Thoracic aorta (tissue), 2 donors: ENCODE data around the gene KRT13. TPM values are rescaled to one million over a fixed set of nuclear protein-coding genes. Genes with fewer than 3 reads are reported as not detected.

Experiments used
- ATAC-seq: fragments of 150-250 bp; one replicate; pipeline ENCODE4 v1.8.0; 2017; ENCODE audit warnings: low read depth; ENCODE audit not compliant: insufficient number of reproducible peaks, low FRiP score
- DNase-seq: peaks from one replicate; pipeline ENCODE4 v3.0.0-alpha.2; 2020; ENCODE audit warnings: low spot score
- H3K27ac ChIP-seq, 2 donors: fragments of 200-600 bp; sonication (generic); 1 replicate in 1 of 2; 2 replicates in 1 of 2; pipeline ENCODE4 v1.5.1; 2016; ENCODE audit warnings: mild to moderate bottlenecking in 2 of 2, moderate library complexity in 2 of 2
- H3K27me3 ChIP-seq: fragments of 200-600 bp; sonication (generic); replicated peaks from 2 replicates; pipeline ENCODE4 v1.6.0; 2016; ENCODE audit warnings: mild to moderate bottlenecking; ENCODE audit not compliant: insufficient read depth
- H3K36me3 ChIP-seq: fragments of 200-600 bp; sonication (generic); one replicate; pipeline ENCODE4 v1.5.1; 2016
- H3K4me1 ChIP-seq, 2 donors: fragments of 200-600 bp; sonication (generic); 1 replicate in 1 of 2; 2 replicates in 1 of 2; pipeline versions ENCODE4 v1.5.1 to v1.6.0; 2016; ENCODE audit warnings: low read depth in 2 of 2, mild to moderate bottlenecking in 1 of 2; ENCODE audit not compliant: control insufficient read depth in 1 of 2
- H3K4me3 ChIP-seq: fragments of 200-600 bp; sonication (generic); 2 replicates; pipeline ENCODE4 v1.5.1; 2016; ENCODE audit warnings: mild to moderate bottlenecking
- H3K9me3 ChIP-seq: fragments of 200-600 bp; sonication (generic); 2 replicates; pipeline ENCODE4 v1.5.1; 2016
- CTCF ChIP-seq: fragments of 200-600 bp; sonication (generic); IDR thresholded peaks from one replicate; pipeline ENCODE4 v1.5.1; 2019; ENCODE audit warnings: antibody characterized with exemption
- total RNA-seq, 2 donors: library from RNA; depleted of rRNA; stranded (reverse); fragments of >200 nt; gene quantifications; one replicate each; pipeline versions ENCODE4 v1.1.0 to v1.2.3, GENCODE V29; 2016

The KRT13 gene
- total RNA-seq, 2 donors from 2014 or later: 1.4 TPM; not detected in 1

GRCh38 chr17:41540921-41541625, 35.7 kb upstream of the KRT13 start:
- Histone ChIP-seq H3K4me1 (peaks cover 0 to 6% of the 10 kb centered on the region in 2 donors), H3K9me3 (no peaks in the 10 kb centered on the region), H3K27ac (no peak overlapping the region), H3K4me3 (no peak overlapping the region), H3K27me3 (no peaks in the 10 kb centered on the region), H3K36me3 (no peaks in the 10 kb centered on the region)
- DNase-seq: no peak
- no peak for TF ChIP-seq CTCF
- no peak for ATAC-seq

- no peak for TF ChIP-seq CTCF
- H3K36me3 ChIP-seq: no peaks in the 10 kb centered on the region
- no peak overlapping the region for H3K4me3 ChIP-seq
- H3K9me3 ChIP-seq: no peaks in the 10 kb centered on the region
- no peak overlapping the region for H3K27ac ChIP-seq
- ATAC-seq: no peak
- no peaks in the 10 kb centered on the region for H3K27me3 ChIP-seq
- peaks cover 0 to 6% of the 10 kb centered on the region in 2 donors for H3K4me1 ChIP-seq
- no peak for DNase-seq
Observed at GRCh38 chr17:41539979-41540701, 34.7 kb upstream of the KRT13 start.

- Histone ChIP-seq H3K27me3 (no peaks in the 10 kb centered on the region), H3K9me3 (no peaks in the 10 kb centered on the region), H3K4me3 (no peak overlapping the region), H3K27ac (no peak overlapping the region), H3K36me3 (no peaks in the 10 kb centered on the region), H3K4me1 (no peaks in the 10 kb centered on the region)
- ATAC-seq (no peak), DNase-seq (no peak)
- no peak for TF ChIP-seq CTCF
Observed at GRCh38 chr17:41539071-41539492, 33.7 kb upstream of the KRT13 start.

GRCh38 chr17:41538565-41538991, 33.2 kb upstream of the KRT13 start:
- Histone ChIP-seq H3K27me3 (no peaks in the 10 kb centered on the region), H3K4me1 (no peaks in the 10 kb centered on the region), H3K27ac (no peak overlapping the region), H3K9me3 (no peaks in the 10 kb centered on the region), H3K36me3 (no peaks in the 10 kb centered on the region), H3K4me3 (no peak overlapping the region)
- no peak for TF ChIP-seq CTCF
- DNase-seq (no peak), ATAC-seq (no peak)

- Histone ChIP-seq H3K27ac (no peak overlapping the region), H3K4me3 (no peak overlapping the region), H3K4me1 (no peaks in the 10 kb centered on the region), H3K9me3 (no peaks in the 10 kb centered on the region), H3K27me3 (no peaks in the 10 kb centered on the region), H3K36me3 (no peaks in the 10 kb centered on the region)
- no peak for TF ChIP-seq CTCF
- ATAC-seq (no peak), DNase-seq (no peak)
Observed at GRCh38 chr17:41537990-41538389, 32.6 kb upstream of the KRT13 start.
